GM19328 (cell line): ENCODE data around the gene VWC2.

ENCODE experiments used
- ATAC-seq: cut with Tn5 transposase; IDR thresholded peaks from one replicate; pipeline ENCODE4 v1.9.1; 2021; ENCODE audit warnings: mild to moderate bottlenecking, moderate library complexity; ENCODE audit not compliant: unreplicated experiment

The VWC2 gene

GRCh38 chr7:49927631-49928030 is 154.2 kb downstream of the VWC2 start:
- no peak for ATAC-seq

GRCh38 chr7:49928787-49929186 is 155.3 kb downstream of the VWC2 start:
- no peak for ATAC-seq

DNA sequence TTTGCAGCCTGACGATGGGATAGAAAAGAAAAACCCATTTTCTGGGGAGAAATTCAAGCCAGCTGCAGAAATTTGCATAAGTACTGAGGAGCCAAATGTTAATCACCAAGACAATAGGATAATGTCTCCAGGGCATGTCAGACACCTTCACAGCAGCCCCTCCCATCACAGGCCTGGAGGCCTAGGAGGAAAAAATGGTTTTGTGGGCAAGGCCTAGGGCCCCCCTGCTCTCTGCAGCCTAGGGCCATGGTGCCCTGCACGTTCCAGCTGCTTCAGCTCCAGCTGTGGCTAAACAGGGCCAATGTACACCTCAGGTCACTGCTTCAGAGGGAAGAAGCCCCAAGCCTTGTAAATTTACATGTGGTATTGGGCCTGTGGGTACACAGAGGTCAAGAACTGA is 158.2 kb downstream of the VWC2 start:
- no peak for ATAC-seq

- ATAC-seq = no peak
Observed at GRCh38 chr7:49937608-49938007, 164.2 kb downstream of the VWC2 start.
